ENCODE measurements around the gene SCAF8.

DNA sequence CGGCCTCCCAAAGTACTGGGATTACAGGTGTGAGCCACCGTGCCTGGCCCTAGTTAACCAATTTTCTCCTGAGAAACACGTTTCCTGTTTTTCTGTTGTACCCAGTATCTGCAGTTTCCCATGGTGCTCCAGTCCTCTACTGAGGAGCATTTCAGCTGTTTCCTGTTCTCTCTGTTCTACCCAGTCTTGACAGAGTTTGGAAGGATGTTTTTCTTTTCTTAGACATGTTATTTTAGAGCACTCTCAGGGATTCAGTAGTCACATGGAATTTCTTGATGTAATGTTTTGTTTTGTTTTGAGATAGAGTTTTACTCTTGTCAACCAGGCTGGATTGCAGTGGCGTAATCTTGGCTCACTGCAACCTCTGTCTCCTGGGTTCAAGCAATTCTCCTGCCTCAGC, 132.1 kb downstream of the SCAF8 start:
- TF ChIP-seq CTCF (IDR thresholded peaks at IDR 0.05) (no peak), ZFX (IDR thresholded peaks at IDR 0.05; ENCODE audit: borderline replicate concordance) (no peak)

Data from 22Rv1 (cell line).